ENCODE results near the gene AXL.
"Not testable (repeated sequence)": the region's sequence is repeated elsewhere in the genome, so short reads cannot be mapped to it uniquely, and the experiment has no call there.

The AXL gene

GRCh38 chr19:41218615-41219507 lies at the start of gene AXL:
Gene AXL (plus strand): TSS chr19:41219223. CDS start chr19:41219393, 170 bp downstream.
- DNase-seq (ENCODE audit: low spot score): no peak

- DNase-seq (ENCODE audit: low spot score): no peak
Observed at GRCh38 chr19:41172297-41173164, 46.5 kb upstream of the AXL start.

GRCh38 chr19:41174297-41174928 lies 44.6 kb upstream of the AXL start:
- DNase-seq (ENCODE audit: low spot score): no peak

GRCh38 chr19:41175801-41176777 lies 42.9 kb upstream of the AXL start:
- DNase-seq (ENCODE audit: low spot score): peak; percentile 79

GRCh38 chr19:41180173-41180572 lies 38.9 kb upstream of the AXL start:
- not testable (repeated sequence) for DNase-seq (ENCODE audit: low spot score)

GRCh38 chr19:41186971-41187883 lies 31.8 kb upstream of the AXL start:
- DNase-seq (ENCODE audit: low spot score): no peak

- no peak for DNase-seq (ENCODE audit: low spot score)
Observed at GRCh38 chr19:41187884-41188279, 31.1 kb upstream of the AXL start.

GRCh38 chr19:41189425-41190065 lies 29.5 kb upstream of the AXL start:
- no peak for DNase-seq (ENCODE audit: low spot score)

- DNase-seq (ENCODE audit: low spot score): no peak
Observed at GRCh38 chr19:41192574-41193429, 26.2 kb upstream of the AXL start, which contains the start of gene CYP2S1. Gene CYP2S1 (plus strand): TSS chr19:41193219. CDS start chr19:41193265, 46 bp downstream.

- DNase-seq (ENCODE audit: low spot score): no peak
Observed at GRCh38 chr19:41193430-41194156, 25.4 kb upstream of the AXL start.

- DNase-seq (ENCODE audit: low spot score): no peak
Observed at GRCh38 chr19:41194157-41194552, 24.9 kb upstream of the AXL start.

GRCh38 chr19:41195675-41196497 lies 23.1 kb upstream of the AXL start:
- no peak for DNase-seq (ENCODE audit: low spot score)

- no peak for DNase-seq (ENCODE audit: low spot score)
Observed at GRCh38 chr19:41198559-41198958, 20.5 kb upstream of the AXL start.

- no peak for DNase-seq (ENCODE audit: low spot score)
Observed at GRCh38 chr19:41203371-41203770, 15.7 kb upstream of the AXL start.

- DNase-seq (ENCODE audit: low spot score): peak; percentile 72
Observed at GRCh38 chr19:41204338-41204737, 14.7 kb upstream of the AXL start.

- DNase-seq (ENCODE audit: low spot score): no peak
Observed at GRCh38 chr19:41205995-41206394, 13.0 kb upstream of the AXL start.

- DNase-seq (ENCODE audit: low spot score): no peak
Observed at GRCh38 chr19:41206456-41206855, 12.6 kb upstream of the AXL start.

Data from COLO829 (cell line).